ENCODE data around the gene MAFG.
A peak's percentile ranks its signal among the peaks of the same experiment; 100 is the strongest.
"Not testable (repeated sequence)": the region's sequence is repeated elsewhere in the genome, so short reads cannot be mapped to it uniquely, and the experiment has no call there.

The MAFG gene

DNA sequence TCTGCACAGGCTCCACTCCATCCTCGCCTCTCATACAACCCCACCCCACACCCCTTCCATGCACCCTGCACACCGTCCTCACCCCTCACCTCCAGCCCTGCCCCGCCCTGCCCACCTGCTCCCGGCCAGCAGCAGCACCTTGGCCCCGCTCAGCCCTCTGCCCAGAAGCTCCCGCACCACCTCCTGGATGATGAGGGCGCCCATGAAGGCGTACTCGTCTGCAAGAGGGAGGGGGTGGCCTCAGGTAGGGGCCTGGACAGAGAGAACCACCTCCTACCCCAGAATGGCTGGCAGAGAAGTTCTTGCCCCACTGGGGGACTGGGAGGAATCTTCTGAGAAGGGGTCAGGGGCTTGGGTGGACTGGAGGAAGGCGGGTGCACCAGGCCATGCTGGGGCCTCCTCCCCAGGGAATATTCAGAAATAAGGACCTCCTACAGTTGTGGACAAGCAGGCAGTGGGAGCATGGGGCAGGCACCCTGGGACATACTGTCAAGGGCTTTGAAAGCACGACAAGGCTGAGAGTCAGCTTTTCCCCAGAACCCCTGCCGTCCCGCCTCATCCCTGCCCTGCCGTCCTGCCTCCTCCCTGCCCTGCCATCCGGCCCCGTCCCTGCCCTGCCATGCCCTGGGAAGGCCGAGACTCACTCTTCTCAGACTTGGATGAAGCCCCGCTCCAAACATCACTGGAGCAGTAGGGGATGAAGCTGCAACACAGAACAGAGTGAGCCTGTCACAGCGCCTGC is 30.3 kb upstream of the MAFG start:
- DNase-seq, result no peak

DNA sequence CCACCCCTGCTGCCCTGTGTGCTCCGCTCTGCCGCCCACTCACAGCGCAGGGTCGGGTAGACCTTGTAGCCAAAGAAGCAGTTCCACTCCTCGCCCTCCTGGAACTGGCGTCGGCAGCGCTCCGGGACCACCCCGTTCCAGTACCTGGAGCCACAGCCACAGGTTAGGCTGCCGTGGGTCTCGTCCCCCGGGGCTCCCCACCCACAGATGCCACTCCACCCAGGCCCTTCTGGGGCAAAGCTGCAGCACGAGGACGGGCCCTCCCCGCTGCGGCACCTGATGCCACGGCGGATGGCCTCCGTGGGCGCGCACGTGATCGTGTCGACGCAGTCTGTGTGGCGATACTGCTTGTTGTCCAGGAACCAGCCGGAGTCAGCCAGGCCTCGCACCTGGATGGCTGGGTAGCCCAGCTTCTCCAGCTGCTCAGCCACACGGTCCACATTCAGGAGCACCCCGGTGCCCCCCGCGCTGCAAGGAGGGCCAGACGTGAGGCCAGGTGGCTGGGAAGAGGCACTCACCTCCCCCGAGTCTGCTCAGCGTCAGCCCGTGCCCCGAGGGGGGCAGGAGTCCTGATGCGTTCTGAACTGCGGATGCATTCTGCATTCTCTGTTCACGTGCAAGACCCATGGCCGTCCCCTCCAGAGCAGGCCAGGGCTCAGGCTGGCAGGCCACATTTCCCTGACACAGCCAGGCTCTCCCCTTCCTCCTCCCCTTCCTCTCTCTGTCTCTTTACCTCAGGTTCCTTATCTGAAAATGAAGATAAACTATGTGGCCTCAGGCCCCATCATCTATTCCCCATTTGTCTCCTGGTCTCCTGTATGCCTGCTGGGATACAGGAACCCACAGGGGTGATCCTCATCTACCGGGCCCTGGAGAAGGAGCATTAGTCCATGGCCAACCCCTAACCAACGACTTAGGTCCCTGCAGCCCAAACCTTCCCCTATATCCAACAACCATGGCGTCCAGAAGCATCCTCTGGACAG is 29.4 kb upstream of the MAFG start:
- no peak for DNase-seq

DNA sequence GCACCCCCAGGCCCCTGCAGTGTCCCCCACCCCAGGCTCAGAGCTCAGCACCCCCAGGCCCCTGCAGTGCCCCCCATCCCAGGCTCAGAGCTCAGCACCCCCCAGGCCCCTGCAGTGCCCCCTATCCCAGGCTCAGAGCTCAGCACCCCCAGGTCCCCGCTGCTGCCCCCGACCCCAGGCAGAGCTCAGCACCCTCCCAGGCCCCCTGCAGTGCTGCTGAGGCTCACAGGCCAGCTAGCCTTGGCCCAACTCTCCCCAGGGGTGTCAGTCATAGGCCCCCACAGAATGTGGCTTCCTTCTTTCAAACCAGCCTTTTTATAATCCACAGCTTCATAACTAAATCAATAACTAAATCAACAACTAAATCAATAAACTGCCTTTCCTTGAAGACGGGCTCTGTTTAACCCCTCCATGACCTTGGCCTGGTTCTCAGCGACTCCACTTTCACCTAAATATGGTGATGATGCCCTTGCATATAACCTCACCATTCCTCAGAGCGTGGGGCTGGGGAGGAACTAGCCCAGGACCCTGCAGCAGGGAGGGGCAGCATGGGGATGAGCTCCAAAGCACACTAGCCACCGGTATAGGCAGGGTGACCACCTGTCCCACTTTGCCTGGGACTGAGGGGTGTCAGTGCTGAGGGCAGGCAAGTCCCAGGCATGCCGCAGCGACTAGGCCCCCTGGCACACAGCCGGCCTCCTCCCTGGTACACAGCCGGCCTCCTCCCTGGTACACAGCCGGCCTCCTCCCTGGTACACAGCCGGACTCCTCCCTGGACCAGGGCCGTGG is 28.4 kb upstream of the MAFG start:
- no peak for DNase-seq

DNA sequence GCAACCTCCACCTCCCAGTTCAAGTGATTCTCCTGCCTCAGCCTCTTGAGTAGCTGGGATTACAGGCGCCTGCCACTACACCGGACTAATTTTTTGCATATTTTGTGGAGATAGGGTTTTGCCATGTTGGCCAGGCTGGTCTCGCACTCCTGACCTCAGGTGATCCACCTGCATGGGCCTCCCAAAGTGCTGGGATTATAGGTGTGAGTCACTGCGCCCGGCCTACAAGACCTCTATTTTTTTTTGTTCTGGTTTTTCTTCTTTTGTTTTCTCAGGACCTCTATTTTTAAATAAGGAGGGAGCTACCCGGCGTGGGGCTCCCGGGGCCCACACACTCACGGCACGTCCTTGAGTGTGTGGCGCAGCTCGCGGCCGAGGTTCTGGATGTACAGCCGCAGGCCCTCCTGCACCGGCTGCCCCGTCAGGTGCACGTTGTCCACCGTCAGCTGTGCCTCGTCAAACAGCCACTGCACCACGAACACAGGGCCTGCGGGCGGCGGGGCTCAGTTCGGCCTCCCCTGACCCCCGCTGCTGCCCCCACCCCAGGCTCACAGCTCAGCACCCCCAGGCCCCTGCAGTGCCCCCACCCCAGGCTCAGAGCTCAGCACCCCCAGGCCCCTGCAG is 27.6 kb upstream of the MAFG start:
- no peak for DNase-seq

DNA sequence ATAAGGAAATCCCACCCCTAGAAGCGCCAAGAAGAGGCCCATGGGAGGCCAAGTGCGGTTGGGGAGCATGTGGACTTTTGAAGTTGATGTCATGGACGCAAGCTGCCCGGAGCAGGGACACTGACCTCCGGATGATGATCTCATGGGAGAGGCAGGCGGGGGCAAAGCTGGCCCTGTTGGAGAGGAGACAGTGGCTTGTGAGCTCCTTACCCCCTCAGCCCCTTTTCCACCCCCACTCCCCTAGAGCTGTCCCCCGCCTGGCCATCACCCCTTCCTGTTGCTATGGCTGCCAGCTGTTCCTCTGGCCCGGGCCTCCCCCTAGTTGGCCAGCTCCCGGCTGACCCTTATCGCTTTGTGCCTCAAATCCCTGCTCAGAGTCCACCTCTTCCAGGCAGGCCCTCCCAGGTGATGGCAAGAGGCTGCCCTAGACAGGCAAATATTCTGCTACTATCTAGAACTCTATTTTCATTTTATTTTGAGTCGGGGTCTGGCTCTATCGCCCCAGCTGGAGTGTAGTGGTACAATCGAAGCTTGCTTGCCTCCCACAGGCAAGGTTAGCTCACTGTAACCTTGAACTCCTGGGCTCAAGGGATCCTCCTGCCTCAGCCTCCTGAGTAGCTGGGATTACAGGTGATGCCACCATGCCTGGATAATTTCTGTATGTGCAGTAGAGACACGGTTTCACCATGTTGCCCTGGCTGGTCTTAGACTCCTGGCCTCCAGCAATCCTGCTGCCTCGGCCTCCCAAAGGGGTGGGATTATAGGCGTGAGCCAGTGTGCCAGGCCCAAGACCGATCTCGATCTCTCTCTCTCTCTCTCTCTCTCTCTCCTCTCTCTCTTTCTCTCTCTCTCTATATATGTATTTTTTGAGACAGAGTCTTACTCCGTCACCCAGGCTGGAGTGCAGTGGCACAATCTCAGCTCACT is 26.9 kb upstream of the MAFG start:
- DNase-seq, result no peak

DNA sequence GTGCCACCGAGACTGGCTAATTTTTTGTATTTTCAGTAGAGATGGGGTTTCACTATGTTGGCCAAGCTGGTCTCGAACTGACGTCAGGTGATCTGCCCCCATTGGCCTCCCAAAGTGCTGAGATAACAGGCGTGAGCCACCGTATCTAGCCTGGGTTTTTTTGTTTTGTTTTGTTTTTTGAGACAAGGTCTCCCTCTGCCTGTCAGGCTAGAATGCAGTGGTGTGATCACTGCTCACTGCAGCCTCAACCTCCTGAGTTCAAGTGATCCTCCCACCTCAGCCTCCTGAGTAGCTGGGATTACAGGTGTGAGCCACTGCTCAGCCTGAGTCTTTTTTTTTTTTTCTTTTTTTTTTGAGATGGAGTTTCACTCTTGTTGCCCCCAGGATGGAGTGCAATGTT is 25.9 kb upstream of the MAFG start:
- DNase-seq, result not testable (repeated sequence)

DNA sequence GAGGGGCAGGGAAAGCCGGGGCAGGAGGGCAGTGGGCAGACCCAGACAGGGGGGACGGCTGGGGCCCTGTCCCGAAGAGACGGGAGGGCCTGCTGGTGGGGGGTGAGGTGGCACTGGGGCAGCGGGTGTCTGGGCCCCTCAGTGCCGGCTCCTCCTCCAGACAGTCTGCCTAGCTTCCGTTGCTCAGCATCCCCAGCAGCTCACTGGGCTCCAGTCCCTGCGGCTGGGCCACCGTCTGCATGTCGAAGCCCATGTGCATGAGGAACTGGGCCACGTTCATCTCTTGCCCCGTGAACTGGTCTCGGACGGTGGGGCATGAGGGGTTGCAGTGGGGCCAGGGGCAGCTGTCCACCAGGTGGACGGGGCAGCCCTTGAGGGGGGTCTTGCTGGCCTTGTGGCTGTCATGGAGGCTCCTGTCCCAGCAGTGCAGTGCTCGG is 25.3 kb upstream of the MAFG start:
- no peak for DNase-seq

DNA sequence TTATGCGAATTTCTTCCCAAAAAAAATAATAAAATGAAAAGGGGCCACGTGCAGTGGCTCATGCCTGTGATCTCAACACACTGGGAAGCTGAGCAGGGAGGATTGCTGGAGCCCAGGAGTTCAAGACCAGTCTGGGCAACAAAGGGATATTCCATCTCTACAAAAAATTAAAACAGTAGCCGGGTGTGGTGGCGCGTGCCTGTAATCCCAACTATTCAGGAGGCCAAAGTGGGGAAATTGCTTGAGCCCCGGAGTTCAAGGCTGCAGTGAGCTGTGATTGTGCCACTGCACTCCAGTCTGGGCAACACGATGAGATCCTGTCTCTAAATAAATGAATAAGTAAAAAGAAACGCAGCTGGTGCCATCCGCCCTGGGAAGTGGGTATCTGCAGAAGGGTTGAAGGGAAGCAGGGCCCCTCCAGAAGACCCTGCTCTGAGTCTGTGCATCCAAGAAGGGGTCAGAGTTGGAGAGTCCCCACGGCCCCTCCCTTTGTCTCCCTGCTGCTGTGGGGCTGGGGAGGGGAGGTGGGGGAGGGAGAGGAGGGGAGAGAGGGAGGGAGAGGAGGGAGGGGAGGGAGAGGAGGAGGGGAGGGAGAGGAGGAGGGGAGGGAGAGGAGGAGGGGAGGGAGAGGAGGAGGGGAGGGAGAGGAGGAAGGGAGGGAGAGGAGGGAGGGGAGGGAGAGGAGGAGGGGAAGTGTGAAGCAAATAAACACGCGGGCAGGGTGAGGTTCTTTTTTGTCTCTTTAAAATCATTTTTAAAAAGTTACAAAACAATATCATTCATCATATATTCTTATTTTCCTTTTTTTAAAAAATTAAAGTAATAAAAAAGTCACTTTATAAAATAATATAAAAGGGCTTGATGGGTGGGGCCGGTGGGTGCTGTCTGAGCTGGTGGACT is 24.5 kb upstream of the MAFG start:
- no peak for DNase-seq

DNA sequence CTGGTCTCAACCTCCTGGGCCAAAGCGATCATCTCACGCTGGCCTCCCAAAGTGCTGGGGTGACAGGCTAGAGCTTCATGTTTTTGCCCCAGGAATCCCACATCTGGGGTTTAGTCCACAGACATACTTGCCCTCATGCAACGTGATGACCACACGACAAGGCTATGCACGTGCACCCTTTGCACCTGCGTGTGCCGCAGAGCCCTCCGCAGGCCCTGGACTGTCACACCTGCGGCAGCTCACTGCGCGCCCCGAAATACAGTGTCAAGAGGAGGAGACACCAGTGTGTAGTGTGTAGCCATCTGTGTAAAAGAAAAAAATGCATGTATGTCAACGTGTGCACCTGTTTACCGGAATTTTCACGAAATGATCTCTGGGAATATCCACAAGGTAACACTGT is 23.0 kb upstream of the MAFG start:
- no peak for DNase-seq

DNA sequence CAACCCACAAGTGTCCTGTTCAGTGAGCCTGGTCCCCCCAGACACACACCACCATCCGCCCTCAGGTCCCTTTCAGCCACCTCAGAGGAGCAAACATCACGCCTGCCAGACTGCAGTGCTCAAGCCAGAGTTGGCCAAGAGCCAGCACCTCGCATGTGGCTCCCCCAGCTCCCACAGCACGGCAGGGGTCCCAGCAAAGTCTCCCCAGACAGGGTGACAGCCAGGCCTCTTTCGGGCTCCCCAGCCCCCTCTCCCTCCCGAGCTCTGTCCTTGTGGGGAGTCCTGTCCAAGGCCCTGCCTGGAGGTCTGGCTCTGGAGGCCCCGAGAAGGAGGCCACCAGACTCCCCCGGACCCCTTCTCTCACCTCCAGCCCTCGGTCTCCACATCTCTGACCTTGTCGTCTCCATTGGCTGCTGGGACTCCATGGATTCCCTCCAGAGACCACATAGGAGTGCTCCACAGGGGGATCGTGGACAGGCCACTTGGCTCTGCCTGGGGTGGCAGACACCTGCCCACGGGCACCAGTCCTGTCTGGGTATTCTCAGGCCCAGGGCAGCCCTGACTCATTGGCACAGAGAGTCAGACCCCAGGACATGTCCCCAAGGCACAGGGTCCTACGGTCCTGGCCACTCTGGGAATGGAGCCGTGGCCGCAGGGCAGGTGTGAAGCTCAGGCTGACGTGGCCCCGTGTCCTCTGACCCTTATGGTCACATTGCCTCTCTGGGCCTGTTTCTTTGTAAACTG is 21.3 kb upstream of the MAFG start:
- no peak for DNase-seq

DNA sequence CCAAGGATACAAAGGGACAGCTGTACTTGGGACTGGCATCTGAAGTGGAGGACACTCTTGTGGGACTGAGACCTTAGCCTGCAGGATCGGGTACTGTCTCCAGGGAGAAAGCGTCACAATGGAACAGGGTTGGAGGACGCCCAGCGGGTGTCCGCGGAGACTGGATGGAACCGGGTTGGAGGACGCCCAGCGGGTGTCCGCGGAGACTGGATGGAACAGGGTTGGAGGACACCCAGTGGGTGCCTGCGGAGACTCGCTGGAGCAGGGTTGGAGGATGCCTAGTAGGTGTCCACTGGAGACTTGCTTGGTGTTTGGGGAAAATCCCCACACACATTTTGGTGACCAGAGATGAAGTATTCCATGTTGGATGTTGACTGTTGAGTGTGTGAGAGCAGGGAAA is 19.7 kb upstream of the MAFG start, which contains the start of gene MYADML2:
Gene MYADML2, minus strand, starts transcription at position 45 of the 400 bp plus-strand sequence. CDS start 5,492 bp downstream, outside the sequence.
- DNase-seq, result no peak

DNA sequence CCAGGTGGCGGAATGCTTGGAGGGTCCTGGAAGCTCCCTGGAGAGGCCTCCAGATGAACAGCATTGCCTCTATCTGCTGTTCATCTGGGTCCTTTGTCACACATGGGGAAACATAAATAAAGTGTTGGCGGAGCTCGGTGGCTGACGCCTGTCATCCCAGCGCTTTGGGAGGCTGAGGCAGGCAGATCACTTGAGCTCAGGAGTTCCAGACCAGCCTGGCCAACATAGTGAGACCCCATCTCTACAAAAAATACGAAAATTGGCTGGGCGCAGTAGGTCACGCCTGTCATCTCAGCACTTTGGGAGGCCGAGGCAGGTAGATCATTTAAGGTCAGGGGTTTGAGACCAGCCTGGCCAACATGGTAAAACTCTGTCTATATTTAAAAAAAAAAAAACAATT is 17.3 kb upstream of the MAFG start:
- no peak for DNase-seq

DNA sequence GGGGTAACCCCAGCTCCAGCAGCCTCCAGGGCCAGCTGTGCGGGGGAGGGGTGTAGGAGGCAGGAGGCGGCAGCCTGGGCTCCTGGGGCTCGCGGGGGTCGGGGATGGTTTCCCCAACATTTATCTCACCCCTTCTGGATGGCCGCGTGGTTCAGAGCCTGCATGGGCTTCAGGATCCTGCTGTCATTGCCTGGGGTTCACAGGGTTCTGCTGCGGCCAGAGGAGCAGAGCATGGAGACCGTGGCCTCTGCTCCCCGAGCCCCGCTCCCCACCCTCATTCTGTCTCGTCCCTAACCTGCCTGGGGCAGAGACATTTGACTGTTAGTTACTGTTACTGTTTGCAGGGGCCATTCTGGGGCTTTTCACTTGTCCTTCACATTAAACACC is 14.6 kb upstream of the MAFG start:
- DNase-seq, result no peak

DNA sequence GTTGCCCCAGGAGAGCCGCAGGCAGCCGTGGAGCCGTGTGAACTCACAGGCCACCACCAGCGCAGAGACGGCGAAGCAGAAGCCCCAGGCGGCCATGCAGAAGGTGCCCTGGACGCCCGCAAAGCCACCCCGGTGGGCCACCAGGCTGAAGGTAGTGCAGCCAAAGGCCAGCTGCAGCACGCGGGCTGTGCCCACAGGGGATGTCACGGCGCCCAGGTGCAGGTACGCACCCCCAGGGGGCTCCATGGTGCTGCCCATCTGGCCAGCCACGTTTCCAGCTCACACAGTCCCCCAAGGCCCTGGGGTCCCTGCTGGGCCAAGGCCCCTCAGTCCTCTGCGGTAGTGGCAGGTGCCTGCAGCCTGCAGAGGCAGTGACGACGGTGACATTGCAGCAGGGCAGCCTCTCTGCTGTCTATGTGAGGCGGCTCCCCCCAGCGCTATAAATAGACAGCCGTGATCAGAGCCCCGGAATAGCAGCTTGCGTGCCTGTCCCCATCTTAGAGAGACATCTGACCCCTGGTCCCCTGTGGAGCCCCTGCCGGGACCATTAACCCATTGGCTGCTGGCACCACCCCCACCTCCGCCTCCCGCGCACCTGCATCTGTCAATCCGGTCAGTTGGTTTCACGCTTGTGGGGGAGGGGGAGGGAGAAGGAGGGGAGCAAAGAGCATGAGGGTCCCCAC is 14.1 kb upstream of the MAFG start:
- peak; percentile 35 for DNase-seq

DNA sequence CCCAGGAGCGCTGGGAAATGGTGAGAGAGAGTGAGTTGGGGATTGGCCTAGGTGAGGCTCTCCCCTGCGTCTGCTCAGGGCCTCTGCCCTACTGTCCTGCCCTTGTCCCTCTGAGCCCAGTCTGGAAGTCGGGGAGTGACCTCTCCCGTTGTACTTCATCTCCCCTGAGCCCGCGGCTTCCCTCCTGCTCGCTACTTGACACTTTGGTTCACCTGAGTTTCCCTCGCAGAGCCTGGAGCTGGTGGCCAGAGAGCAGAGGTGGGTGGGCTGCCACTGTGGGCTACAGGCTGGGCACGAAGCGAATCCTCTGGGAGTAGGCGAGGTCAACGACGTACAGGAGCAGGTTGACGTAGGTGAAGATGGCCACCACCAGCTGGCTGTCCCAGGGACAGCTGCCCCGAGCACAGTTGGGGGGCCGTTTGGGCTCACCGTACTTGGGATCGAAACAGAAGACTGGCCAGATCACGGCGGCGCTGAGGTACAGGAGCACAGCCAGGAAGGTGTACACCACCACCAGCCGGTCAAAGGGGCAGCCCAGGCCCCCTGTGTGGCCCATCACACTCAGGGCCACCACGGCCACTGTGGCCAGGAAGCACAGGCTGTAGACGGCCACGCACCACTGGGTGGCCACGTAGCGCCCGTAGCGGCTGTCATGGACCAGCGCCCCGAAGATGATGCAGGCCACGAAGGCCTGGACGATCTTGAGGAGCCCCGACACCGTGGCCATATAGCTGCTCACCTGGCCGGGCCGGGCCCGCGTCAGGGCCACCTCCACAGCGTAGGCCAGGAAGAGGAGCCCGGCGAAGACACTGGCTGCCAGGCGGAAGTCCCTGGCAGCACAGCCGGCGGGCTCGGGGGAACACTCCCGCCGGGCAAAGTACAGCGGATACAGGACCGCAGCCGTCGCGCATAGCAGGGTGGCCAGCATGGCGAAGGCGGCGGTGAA is 13.3 kb upstream of the MAFG start:
- no peak for DNase-seq

DNA sequence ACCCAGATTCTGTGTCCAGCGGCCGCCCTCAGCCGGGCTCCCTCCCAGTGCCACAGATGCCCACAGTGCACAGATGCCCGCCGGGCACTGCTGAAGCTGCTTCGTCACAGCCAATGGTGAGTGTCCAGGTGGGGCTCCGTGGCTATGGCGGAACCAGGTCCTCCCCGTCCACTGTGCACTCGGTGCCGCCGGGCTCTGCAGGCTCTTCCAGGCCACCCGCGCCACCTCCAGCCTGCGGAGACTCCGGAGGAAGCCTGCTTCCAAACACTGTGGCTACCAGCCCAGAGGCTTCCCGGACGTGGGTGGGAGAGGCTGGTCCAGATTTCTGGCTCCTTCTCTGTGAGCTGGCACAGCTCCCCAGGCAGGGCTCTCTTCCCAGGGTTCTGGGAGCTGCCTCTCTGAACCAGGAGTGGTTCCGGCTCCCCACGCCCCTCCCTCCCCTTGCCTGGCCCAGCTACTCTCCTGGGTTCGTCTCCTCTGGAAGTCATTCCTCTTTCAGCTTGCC is 12.4 kb upstream of the MAFG start:
- DNase-seq, result no peak

DNA sequence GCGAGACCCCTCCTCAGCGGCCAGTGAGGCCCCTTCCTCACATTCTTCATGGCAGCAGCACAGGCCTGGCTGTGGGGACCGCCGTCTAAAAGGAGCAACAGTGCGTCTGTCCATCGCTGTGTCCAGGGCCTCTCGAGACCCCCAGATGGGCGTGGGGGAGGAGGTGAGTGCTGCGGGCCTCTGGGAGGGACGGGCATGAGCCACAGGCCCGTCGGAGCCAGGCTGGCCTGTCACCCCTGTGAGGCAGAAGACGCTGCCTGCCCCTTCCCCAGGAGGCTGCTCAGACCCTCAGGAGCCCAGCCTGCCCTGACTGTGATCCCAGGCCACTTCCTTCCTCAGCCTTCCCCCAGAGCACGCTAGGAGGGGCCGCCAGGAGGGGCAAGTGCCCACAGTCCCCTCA is 11.7 kb upstream of the MAFG start:
- DNase-seq, result no peak

DNA sequence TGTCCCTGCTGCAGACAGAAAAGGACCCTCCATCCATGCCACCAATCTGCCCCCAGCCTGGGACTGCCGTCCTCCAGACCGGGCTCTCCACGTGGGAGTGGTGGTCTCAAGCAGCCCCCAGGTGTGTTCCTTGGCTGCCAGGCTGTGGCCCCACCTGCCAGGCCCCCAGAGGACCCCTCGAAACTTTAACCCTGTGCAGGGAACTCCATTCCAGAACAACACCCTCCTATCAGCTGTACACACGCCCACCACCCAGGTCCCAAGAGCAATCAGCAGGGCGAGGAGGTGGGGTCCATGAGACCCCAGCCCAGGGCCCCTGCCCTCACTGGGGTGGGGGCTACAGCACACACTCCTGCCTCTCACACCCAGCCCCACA is 8.2 kb upstream of the MAFG start:
- no peak for DNase-seq

Data from NCI-H2227 treated with DMSO at 0.1 percent for 48 hours (cell line).